Measurements from ENCODE around the gene SLC25A23. TPM values are rescaled to one million over a fixed set of nuclear protein-coding genes. Genes with fewer than 3 reads are reported as not detected.

The SLC25A23 gene
- total RNA-seq, 1 donor from 2014 or later: 51.7 TPM

DNA sequence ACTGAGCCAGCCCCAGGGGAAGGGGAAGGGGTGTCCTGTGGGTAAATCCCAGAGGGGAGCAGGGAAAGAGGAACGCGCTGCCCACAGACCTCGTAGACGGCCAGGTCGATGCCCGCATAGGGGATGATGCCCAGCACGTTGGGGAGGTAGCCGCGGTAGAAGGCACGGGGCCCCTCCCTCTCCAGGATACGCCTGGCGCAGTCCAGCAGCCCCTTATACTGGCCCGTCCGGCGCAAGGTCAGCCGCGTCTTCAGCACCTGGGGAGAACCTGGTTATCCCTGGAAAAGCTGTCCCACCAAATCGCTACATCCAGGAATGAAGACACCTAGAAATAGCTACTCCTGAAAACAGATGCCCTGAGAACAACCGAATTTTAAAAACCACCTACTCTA, 7.4 kb downstream of the SLC25A23 start:
- TF ChIP-seq, protein P1, sequence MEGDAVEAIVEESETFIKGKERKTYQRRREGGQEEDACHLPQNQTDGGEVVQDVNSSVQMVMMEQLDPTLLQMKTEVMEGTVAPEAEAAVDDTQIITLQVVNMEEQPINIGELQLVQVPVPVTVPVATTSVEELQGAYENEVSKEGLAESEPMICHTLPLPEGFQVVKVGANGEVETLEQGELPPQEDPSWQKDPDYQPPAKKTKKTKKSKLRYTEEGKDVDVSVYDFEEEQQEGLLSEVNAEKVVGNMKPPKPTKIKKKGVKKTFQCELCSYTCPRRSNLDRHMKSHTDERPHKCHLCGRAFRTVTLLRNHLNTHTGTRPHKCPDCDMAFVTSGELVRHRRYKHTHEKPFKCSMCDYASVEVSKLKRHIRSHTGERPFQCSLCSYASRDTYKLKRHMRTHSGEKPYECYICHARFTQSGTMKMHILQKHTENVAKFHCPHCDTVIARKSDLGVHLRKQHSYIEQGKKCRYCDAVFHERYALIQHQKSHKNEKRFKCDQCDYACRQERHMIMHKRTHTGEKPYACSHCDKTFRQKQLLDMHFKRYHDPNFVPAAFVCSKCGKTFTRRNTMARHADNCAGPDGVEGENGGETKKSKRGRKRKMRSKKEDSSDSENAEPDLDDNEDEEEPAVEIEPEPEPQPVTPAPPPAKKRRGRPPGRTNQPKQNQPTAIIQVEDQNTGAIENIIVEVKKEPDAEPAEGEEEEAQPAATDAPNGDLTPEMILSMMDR (IDR thresholded peaks at IDR 0.05): no peak
- H3K27me3 Mint-ChIP-seq (ENCODE audit: low read depth): no peaks in the 10 kb centered on the region
- DNase-seq (ENCODE audit: low spot score): peak; percentile 86
- no peak overlapping the region for H3K4me3 Mint-ChIP-seq (ENCODE audit: unreplicated experiment)
- no peaks in the 10 kb centered on the region for H3K4me1 Mint-ChIP-seq (ENCODE audit: low read depth)
- H3K27ac Mint-ChIP-seq (ENCODE audit: unreplicated experiment): no peak overlapping the region
- H3K9me3 Mint-ChIP-seq (ENCODE audit: low read depth): peaks cover 9% of the 10 kb centered on the region
- peaks cover 28% of the 10 kb centered on the region for H3K36me3 Mint-ChIP-seq (ENCODE audit: low read depth)

DNA sequence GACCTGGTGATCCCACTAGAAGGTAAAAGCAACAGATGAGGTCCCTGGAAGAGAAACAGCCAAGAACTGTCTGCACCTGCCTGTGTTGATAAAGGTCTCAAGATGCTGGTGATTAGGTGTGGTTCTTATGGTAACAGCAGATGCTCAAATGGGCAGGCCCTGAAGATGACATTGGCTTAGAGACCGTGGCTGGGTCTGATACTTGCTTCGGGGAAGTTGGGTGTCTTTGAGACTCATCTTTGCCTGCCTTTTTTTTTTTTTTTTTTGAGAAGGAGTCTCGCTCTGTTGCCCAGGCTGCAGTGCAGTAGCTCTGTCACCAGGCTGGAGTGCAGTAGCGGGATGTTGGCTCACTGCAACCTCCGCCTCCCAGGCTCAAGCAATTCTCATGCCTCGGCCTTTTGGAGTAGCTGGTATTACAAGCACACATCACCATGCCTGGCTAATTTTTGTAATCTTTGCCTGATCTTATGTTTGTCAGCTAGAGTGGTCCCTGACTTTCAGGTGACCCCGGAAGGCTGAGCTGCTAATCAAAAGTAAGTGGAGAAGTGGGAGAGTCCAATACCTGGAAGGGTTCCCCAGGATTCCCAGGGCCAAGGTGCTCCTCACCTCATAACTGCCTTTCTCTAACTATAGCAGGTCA, 7.9 kb downstream of the SLC25A23 start:
- DNase-seq (ENCODE audit: low spot score): no peak
- TF ChIP-seq, protein P1 (IDR thresholded peaks at IDR 0.05): no peak

DNA sequence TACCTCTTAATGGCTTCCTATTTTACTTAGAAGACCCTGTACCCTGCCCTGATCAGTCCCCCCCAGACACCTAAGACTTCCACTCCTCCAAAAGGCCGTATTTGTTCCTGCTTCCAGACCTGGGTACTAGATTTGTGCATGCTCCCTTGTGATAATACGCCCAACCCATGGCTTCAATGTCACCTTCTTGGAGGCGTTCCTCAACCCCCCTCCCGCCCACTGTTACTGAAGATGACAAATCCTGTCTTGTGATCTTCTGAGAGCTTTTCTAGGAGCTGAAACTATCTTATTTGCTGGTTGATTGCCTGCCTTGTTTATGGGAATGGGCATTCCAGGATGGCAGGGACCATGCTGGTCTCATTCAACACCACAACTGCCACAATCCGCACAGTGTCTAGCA, 9.4 kb downstream of the SLC25A23 start:
- Mint-ChIP-seq H3K4me3 (ENCODE audit: unreplicated experiment) (no peak overlapping the region), H3K27ac (ENCODE audit: unreplicated experiment) (no peak overlapping the region), H3K27me3 (ENCODE audit: low read depth) (no peaks in the 10 kb centered on the region), H3K36me3 (ENCODE audit: low read depth) (peaks cover 29% of the 10 kb centered on the region), H3K9me3 (ENCODE audit: low read depth) (peaks cover 9% of the 10 kb centered on the region), H3K4me1 (ENCODE audit: low read depth) (no peaks in the 10 kb centered on the region)
- TF ChIP-seq, protein P1 (IDR thresholded peaks at IDR 0.05): no peak
- DNase-seq (ENCODE audit: low spot score): no peak

More for the DNA sequence above, 7.9 kb downstream of the SLC25A23 start:
- H3K9me3 Mint-ChIP-seq (ENCODE audit: low read depth): peaks cover 10% of the 10 kb centered on the region
- H3K27me3 Mint-ChIP-seq (ENCODE audit: low read depth): no peaks in the 10 kb centered on the region
- H3K27ac Mint-ChIP-seq (ENCODE audit: unreplicated experiment): no peak overlapping the region
- H3K4me1 Mint-ChIP-seq (ENCODE audit: low read depth): no peaks in the 10 kb centered on the region
- no peak overlapping the region for H3K4me3 Mint-ChIP-seq (ENCODE audit: unreplicated experiment)
- H3K36me3 Mint-ChIP-seq (ENCODE audit: low read depth): peaks cover 29% of the 10 kb centered on the region

DNA sequence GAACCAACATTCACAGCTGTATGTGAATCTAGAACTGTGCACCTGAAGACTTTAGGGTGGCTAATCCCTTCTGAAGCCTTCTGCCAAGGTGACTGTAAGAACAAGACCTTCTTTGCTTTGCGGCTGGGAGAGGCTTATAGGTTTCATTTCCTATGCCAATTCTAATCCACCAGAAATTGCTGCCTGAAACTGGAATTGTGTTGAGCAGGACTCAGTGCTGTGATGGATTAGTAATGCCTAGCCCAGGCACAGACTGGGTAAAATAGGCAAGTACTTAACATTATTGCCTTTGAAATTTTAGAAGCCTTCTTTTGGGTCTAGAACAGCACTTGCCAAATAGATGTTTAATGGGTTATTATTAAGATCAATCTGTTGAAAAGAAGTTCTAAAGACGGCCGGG, 11.5 kb downstream of the SLC25A23 start:
- DNase-seq (ENCODE audit: low spot score): no peak
- H3K4me1 Mint-ChIP-seq (ENCODE audit: low read depth): no peaks in the 10 kb centered on the region
- H3K27ac Mint-ChIP-seq (ENCODE audit: unreplicated experiment): no peak overlapping the region

DNA sequence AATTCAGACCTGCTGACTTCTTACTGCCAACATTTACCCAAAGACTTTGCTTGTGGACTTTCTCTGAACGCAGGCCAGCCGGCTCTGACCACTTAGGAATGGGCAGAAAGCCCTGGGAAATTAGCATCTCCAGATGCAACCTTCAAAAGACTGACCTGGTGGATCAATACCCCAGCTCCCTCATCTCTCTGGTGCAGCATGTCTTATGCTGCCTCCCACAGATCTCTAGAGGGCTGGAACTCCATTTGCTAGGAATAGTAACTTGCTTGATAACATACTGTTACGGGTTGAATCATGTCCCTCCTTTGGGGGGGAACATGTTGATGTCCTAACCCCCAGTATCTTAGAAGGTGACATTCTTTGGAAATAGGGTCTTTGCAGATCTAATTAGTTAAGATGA, 13.1 kb downstream of the SLC25A23 start:
- Mint-ChIP-seq H3K4me3 (ENCODE audit: unreplicated experiment) (no peak overlapping the region), H3K9me3 (ENCODE audit: low read depth) (peaks cover 3% of the 10 kb centered on the region), H3K27ac (ENCODE audit: unreplicated experiment) (no peak overlapping the region), H3K4me1 (ENCODE audit: low read depth) (no peaks in the 10 kb centered on the region), H3K36me3 (ENCODE audit: low read depth) (peaks cover 14% of the 10 kb centered on the region), H3K27me3 (ENCODE audit: low read depth) (no peaks in the 10 kb centered on the region)
- TF ChIP-seq, protein P1 (IDR thresholded peaks at IDR 0.05): no peak
- DNase-seq (ENCODE audit: low spot score): no peak

More for the DNA sequence above, 11.5 kb downstream of the SLC25A23 start:
- TF ChIP-seq, protein P1 (IDR thresholded peaks at IDR 0.05): no peak
- Mint-ChIP-seq H3K27me3 (ENCODE audit: low read depth) (no peaks in the 10 kb centered on the region), H3K9me3 (ENCODE audit: low read depth) (peaks cover 3% of the 10 kb centered on the region), H3K4me3 (ENCODE audit: unreplicated experiment) (no peak overlapping the region), H3K36me3 (ENCODE audit: low read depth) (peaks cover 22% of the 10 kb centered on the region)

All from chondrocyte (in vitro differentiated cells).